Endothelial cell of umbilical vein (primary cell): Measurements from ENCODE around the gene LYRM4.

Experiments
- CTCF ChIP-seq, 2 donors: IDR thresholded peaks; 1 replicate in 1 of 2; 2 replicates in 1 of 2; pipeline ENCODE4 v1.5.1; 2011; ENCODE audit warnings: low read length in 2 of 2, mild to moderate bottlenecking in 2 of 2, moderate library complexity in 2 of 2, control low read depth in 1 of 2, inconsistent platforms in 1 of 2, low read depth in 1 of 2; ENCODE audit not compliant: insufficient read depth in 1 of 2; ENCODE audit errors: extremely low read depth in 1 of 2
- EZH2 ChIP-seq: IDR thresholded peaks from 2 replicates; pipeline ENCODE4 v1.6.1; 2012; ENCODE audit warnings: borderline replicate concordance, low read depth, mild to moderate bottlenecking, moderate library complexity, low read length, inconsistent platforms; ENCODE audit not compliant: severe bottlenecking
- JUN ChIP-seq: IDR thresholded peaks from 2 replicates; pipeline ENCODE4 v1.6.1; 2011; ENCODE audit warnings: borderline replicate concordance, low read depth; ENCODE audit not compliant: insufficient read length, insufficient read depth

- TF ChIP-seq CTCF (IDR thresholded peaks at IDR 0.05; ENCODE audit: extremely low read depth in 1 of 2, insufficient read depth in 1 of 2, low read depth in 1 of 2, low read length in 2 of 2) (no peak), JUN (no peak), EZH2 (no peak)
These were observed 61.0 kb downstream of the LYRM4 start for GRCh38 chr6:5199702-5200101.
